GM18502 (cell line): Measurements from ENCODE around the gene ALDH2.
"Not testable (repeated sequence)": the region's sequence is repeated elsewhere in the genome, so short reads cannot be mapped to it uniquely, and the experiment has no call there.

Experiments
- ATAC-seq: cut with Tn5 transposase; IDR thresholded peaks from one replicate; pipeline ENCODE4 v1.9.1; 2021; ENCODE audit warnings: mild to moderate bottlenecking; ENCODE audit not compliant: unreplicated experiment, poor library complexity

Gene ALDH2

DNA sequence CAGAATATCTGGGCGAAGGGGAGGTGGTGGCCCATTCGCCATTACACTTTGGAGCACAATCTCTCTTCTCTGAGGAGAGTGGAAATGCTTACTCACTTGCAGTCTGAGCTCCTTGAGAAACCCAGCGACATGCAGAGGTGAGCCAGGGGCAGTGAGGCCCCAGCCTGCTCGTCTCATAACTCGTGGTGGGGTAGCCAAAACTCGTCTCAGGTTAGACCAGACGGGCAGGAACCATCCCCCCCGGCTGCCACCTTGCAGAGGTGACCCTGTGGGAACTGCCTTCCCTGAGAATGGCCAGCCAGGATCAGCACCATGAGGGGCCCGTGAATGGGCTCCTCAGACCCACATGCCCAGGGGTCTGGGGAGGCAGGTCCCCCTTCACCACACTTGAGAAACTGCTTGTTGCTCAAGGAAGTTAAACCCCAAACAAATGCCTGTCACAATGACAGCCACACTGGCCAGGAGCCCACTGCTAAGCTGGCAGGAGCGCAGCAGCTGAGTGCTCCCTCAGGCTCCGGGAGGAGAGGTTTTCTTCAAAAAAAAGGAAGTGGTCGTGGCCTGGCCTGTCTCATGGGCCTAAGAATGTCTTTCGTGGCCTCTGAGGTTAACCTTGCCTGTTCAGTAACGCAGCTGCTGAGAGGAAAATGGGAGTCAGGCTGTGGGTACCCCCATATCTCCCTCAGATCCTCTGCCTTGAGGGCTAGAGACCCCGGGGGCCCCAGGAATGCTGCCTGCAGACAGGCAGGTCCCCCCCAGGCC is 9.2 kb upstream of the ALDH2 start:
- ATAC-seq = peak; percentile 53

GRCh38 chr12:111758120-111758561 is 8.6 kb upstream of the ALDH2 start:
- peak; percentile 6 for ATAC-seq

GRCh38 chr12:111759271-111759670 is 7.5 kb upstream of the ALDH2 start:
- no peak for ATAC-seq

- ATAC-seq = no peak
Measured at GRCh38 chr12:111759991-111760390, 6.7 kb upstream of the ALDH2 start.

DNA sequence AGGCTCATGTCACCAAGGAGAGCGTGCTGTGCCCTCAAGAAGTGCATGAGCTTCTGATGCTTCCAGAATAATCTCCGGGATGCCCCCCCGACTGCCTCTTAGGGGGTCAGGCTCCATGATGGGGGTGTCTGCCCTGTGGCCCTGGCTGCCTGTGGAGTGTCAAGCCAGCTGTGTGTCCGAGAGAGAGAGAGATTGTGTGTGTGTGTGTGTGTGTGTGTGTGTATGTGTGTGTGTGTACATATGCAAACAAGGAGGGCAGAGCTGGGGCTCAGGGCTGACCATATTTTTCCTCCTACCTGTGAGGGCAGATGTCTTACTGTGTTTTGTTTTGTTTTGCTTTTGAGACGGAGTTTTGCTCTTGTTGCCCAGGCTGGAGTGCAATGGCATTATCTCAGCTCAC is 5.6 kb upstream of the ALDH2 start:
- no peak for ATAC-seq

DNA sequence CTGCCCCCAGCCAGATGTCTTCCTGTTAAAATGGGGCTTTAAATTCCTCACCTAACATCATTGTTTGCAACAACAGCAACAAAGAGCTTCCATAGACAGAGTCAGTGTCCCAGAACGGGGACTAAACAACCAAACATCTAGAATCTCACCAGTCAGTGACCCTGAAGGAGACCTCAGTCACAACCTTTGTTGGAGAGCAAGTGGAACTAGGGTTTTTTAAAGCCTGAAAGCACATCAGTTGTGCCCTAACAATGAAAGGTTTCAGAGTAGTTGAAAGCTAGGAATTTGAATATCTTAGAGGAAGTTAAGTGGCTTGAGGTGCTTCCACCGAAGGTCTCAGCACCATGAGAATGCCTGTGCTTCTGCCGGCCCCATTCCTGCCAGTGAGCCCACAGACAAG is 5.0 kb upstream of the ALDH2 start:
- ATAC-seq = peak; percentile 28

GRCh38 chr12:111763552-111763951 is 3.2 kb upstream of the ALDH2 start:
- not testable (repeated sequence) for ATAC-seq

DNA sequence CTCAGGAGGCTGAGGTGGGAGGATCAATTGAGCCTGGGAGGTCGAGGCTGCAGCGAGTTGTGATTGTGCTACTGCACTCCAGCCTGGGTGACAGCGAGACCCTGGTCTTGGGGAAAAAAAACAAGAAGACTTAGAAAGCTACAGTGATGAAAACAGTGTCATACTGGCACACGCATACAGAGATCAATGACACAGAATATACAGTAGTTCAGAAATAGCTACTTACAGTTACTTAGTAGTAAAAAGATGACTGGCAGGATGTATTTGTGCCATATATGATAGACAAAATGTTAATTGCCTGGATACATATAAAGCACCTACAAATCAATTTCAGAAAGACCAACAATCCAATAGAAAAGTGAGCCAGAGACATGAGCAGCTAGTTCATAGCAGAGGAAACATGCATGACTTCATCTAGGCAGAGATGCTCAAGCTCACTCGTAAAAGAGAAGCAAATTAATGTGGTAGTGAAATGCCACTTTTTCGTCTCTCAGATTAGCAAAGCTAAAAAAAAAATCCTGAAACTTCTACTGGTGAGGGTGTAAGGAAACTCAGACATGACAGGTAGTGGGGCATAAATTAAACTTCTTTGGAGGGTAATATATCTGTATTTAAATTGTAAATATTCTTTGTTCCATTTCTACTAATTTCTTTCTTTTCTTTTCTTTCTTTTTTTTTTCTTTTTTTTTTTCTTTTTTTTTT is 2.5 kb upstream of the ALDH2 start:
- ATAC-seq = no peak

DNA sequence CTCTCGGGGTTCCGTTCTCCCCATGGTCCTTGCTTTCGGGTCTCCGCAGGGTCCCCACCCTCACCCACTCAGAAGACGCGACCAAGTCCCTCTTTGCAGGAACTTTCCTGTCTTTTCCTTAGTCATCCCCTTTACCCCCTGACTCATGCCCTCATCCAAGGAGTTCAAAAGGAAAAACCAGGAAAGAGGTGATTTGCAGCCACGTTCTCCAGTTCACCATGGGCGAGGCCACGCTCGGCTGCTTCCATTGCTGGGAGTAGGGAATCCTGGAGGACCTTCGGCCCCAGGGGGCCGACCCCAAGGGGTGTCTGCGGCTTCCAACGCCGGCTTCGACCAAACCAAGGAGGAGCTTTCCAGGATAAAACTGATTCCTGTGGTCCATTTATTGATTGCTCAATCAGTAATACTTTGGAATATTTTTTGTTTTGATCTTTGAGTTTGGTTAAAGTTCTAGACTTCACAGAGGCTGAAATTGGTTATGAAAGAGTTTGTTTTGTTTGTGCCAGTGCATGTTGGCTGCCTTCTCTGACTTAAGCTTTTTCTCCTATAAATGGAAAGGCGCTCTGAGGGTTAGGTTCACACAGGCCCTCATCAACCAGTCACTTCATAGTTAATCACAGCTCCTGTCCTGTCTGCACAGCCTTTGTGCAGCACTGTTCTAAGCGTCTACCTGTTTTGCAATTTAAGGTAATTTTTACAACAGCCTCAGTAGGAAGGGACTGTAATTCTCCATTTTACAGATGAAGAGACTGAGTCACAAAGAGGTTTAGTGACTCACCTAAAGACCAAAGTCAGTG is 827 bp downstream of the ALDH2 start:
- ATAC-seq = no peak

- ATAC-seq = no peak
Measured at GRCh38 chr12:111768159-111768895, 1.6 kb downstream of the ALDH2 start.

DNA sequence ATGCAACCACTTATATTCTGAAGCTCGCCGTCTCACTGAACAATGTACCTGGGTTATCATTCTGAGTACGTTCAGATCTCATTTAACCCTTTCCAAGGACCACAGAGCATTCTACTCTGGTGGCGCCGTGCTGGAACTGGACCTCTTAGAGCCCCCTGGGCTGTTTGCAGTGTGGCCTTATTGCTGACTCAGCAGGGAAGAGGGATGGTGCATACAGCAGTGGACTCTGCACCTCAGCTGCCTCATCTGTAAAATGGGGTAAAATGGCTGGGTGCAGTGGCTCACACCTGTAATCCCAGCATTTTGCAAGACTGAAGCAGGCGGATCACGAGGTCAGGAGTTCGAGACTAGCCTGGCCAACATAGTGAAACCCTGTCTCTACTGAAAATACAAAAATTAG is 2.9 kb downstream of the ALDH2 start:
- no peak for ATAC-seq

- ATAC-seq = no peak
Measured at GRCh38 chr12:111773801-111774551, 7.2 kb downstream of the ALDH2 start.

- peak; percentile 78 for ATAC-seq
Measured at GRCh38 chr12:111775205-111776193, 8.8 kb downstream of the ALDH2 start.

DNA sequence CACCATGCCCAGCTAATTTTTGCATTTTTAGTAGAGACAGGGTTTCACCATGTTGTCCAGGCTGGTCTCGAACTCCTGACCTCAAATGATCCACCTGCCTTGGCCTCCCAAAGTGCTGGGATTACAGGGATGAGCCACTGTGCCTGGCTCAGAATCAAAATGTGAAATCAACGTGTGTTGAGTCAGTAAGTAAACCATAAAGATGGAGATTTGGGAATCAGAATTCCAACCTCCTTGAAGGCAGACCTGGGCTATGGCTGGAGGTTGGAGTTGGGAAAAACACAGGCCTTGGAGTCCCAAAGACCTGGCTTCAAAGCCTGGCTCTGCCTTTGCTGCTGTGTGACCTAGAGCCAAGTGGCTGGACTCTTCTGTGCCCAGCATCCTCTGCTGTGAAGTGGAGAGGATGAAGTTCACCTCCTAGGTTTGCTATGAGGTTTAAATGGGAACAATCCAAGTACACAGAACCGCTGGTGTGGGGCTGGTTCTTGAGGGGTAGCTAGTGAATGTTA is 10.2 kb downstream of the ALDH2 start:
- no peak for ATAC-seq

DNA sequence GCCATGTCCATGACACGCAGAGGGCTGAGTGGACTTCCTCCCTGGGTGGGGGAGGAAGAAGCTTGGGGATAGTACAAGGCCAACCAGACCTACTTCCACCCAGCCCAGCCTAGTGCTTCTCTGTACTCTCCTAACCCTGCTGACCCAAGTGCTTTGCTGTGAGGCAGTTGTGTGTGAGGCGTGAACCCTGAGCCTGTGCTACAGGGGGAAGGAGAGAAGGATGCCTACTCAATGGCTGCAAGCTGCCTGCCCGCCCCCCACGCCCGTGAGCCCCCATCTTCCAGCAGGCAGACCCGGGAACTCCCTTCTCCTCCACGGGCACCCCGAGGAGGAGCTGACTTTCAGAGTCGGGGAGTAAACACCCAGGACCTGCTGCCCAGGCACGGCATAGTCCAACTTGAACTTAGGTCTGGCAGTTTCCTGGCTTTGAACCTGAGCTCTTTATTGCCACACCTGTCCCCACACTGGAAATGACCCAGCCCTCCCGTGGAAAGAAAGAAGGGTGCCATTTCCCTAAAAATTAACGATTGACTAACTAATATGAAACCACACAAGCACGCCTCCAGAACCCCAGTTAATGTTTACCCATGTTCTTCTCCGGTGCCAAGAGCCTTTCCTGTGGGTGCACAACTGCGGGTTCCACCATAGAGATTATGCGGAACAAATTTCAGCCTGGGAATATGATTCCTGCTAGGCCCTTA is 10.8 kb downstream of the ALDH2 start:
- no peak for ATAC-seq

DNA sequence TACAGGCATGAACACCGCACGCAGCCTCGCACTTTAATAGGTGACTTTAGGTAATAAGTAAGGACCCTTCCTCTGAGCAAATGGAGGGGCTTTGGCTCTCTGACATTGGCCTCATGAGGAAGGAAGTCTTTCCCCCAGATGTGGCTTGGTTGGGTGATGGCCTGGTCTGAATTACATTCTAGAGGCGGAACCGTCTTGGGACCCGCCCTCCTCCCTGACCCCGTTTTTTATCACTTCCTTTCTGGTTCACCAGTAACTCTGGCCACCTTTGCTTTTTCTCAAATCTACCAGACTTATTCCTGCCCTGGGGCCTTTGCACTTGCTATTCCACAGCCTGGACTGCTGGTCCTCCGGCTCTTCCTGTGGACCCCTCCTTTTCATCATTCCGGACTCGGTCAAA is 13.4 kb downstream of the ALDH2 start:
- ATAC-seq = no peak

DNA sequence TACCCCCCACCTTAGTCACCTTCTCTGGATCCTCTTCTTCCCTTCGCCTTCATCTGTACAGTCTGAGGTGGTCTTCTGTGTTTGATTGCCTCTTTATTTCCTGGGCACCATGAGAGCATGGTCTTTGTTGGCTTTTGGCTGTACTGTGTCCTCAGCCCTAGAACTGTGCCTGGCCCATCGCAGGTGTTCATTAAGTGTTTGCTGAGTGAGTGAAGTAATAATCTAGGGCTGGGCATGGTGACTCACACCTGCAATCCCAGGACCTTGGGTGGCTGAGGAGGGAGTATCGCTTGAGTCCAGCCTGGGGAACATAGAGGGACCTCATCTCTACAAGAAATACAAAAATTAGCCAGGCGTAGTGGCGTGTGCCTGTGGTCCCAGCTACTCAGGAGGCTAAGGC is 13.9 kb downstream of the ALDH2 start:
- no peak for ATAC-seq
